PFSK-1 (cell line): Measurements from ENCODE around the gene CCDC121.

Experiments
- POLR2AphosphoS5 ChIP-seq: IDR thresholded peaks from 2 replicates; pipeline ENCODE4 v1.6.1; 2012; ENCODE audit warnings: low read depth, mild to moderate bottlenecking, control low read depth, low read length, moderate library complexity
- SIN3A ChIP-seq: IDR thresholded peaks from 2 replicates; pipeline ENCODE4 v1.6.1; 2012; ENCODE audit warnings: mild to moderate bottlenecking, low read length, moderate library complexity, borderline replicate concordance; ENCODE audit not compliant: insufficient read depth

- TF ChIP-seq POLR2AphosphoS5: no peak
- TF ChIP-seq SIN3A: no peak
Observed at GRCh38 chr2:27672723-27673486, 44.1 kb upstream of the CCDC121 start.
